Activated CD4-positive, alpha-beta T cell treated with anti-CD3 and anti-CD28 coated beads for 36 hours (primary cell): Measurements from ENCODE around the gene MTMR2. TPM values are rescaled to one million over a fixed set of nuclear protein-coding genes. Genes with fewer than 3 reads are reported as not detected.

Experiments used
- total RNA-seq, 2 experiments: library from RNA; stranded (reverse); gene quantifications; one replicate each; pipeline ENCODE4 v1.2.3, GENCODE V29; 2021

Gene MTMR2
- total RNA-seq, 2 experiments from 2014 or later, result 32.8 to 36.5 TPM

Other genes starting within 250 kb of the MTMR2 start
- 10 to 100 TPM; 46.3 to 69.3 TPM for gene FAM76B, start 134.3 kb downstream of the MTMR2 start, total RNA-seq
- 100 to 1,000 TPM; 101 to 134 TPM for gene CEP57, start 133.6 kb downstream of the MTMR2 start, total RNA-seq